Transverse colon (tissue), 3 donors: ENCODE data around the gene TASOR.

ENCODE experiments used
- CTCF ChIP-seq, 5 experiments: fragments of 200-600 bp in 3 of 5; fragments of 450-650 bp in 2 of 5; sonication (generic) in 3 of 5; IDR thresholded peaks; 1 replicate in 2 of 5; 2 replicates in 3 of 5; pipeline ENCODE4 v1.5.1; 2016 to 2017; ENCODE audit warnings: antibody characterized with exemption in 5 of 5, inconsistent platforms in 3 of 5, mild to moderate bottlenecking in 2 of 5, moderate library complexity in 1 of 5
- EP300 ChIP-seq: sonication (generic); formaldehyde crosslinking; IDR thresholded peaks from one replicate; pipeline ENCODE4 v1.6.1; 2017; ENCODE audit warnings: antibody characterized with exemption, low read depth
- POLR2A ChIP-seq: fragments of 450-650 bp; IDR thresholded peaks from one replicate; pipeline ENCODE4 v1.6.1; 2016; ENCODE audit warnings: antibody characterized with exemption, mild to moderate bottlenecking, moderate library complexity

GRCh38 chr3:56732109-56732508, 49.0 kb upstream of the TASOR start:
- TF ChIP-seq CTCF (IDR thresholded peaks at IDR 0.05) (no peak), EP300 (no peak), POLR2A (no peak)
